Measurements from ENCODE around the gene HAAO. TPM values are rescaled to one million over a fixed set of nuclear protein-coding genes. Genes with fewer than 3 reads are reported as not detected.

Gene HAAO
- total RNA-seq, 4 donors from 2014 or later, result 1.9 to 29.4 (median 4.0) TPM; not detected in 1

DNA sequence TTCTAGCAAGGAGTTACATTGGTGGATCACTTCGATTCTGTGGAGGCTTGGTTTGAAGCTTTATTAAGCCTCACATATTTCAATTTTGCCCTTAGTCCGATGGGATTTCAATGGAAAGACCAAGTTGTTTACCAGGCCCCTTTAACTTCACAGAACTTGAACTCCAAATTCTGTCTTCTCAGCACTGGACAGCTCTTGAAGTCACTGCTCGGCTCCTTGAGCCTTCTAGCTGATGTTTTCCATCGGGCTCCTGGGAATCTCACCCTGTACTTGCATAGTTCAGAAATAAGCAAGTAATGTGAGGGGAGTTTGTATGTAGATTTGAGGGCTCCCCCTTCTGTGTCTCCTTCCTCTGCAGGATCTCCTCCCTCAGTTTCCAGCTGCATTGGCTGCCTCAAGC lies 43.5 kb downstream of the HAAO start:
- no peaks in the 10 kb centered on the region for H3K27me3 ChIP-seq
- H3K4me1 ChIP-seq, result peaks cover 0 to 7% (median 0%) of the 10 kb centered on the region in 4 donors
- no peak overlapping the region for H3K4me3 ChIP-seq
- peaks cover 0 to 7% (median 0%) of the 10 kb centered on the region in 4 donors for H3K36me3 ChIP-seq
- no peak for DNase-seq
- intact Hi-C loops (cut with DNase I; ENCODE audit: low total_unique reads) (no loop called here), in situ Hi-C loops (cut with MboI; ENCODE audit: low pct_ligation_motif_present in 1 of 4, low pct_unique_long_range_greater_than_20kb in 1 of 4, low sequenced_read_pairs in 3 of 4) (no loop called here)
- TF ChIP-seq POLR2AphosphoS5 (IDR thresholded peaks at IDR 0.05) (no peak), CTCF (IDR thresholded peaks at IDR 0.05) (no peak), POLR2A (IDR thresholded peaks at IDR 0.05) (no peak), EP300 (IDR thresholded peaks at IDR 0.05; ENCODE audit: low read depth) (no peak)
- no peak overlapping the region for H3K27ac ChIP-seq
- WGBS, 2 donors (ENCODE audit: low coverage in 1 of 2), result 96% methylated on average over 4 of the region's 4 CpGs
- H3K9me3 ChIP-seq, result no peaks in the 10 kb centered on the region

DNA sequence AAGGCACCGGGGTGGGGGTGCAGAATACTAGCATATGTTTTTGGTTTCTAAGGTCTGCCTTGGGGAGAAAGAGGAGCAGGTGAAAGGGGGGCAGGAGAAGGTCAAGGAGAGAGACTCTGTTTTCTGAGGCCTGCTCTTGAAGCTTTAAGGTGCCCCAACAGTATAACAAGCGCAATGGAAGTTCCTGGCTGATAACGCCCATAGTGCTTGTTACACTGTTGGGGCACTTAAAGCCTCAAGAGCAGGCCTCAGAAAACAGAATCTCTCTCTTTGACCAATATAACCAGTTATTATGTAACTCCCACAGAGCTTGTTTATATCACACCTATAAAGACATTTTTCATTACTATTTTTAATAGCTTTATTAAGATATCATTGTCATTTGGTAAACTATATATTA lies 45.0 kb downstream of the HAAO start:
- H3K27me3 ChIP-seq, result no peaks in the 10 kb centered on the region
- in situ Hi-C loops (cut with MboI; ENCODE audit: low pct_ligation_motif_present in 1 of 4, low pct_unique_long_range_greater_than_20kb in 1 of 4, low sequenced_read_pairs in 3 of 4) (no loop called here), intact Hi-C loops (cut with DNase I; ENCODE audit: low total_unique reads) (no loop called here)
- no peak for DNase-seq
- peaks cover 0 to 7% (median 0%) of the 10 kb centered on the region in 4 donors for H3K36me3 ChIP-seq
- TF ChIP-seq CTCF (IDR thresholded peaks at IDR 0.05), result no peak
- TF ChIP-seq POLR2AphosphoS5 (IDR thresholded peaks at IDR 0.05), result no peak
- no peak for TF ChIP-seq EP300 (IDR thresholded peaks at IDR 0.05; ENCODE audit: low read depth)
- TF ChIP-seq POLR2A (IDR thresholded peaks at IDR 0.05), result no peak
- no peak overlapping the region for H3K4me3 ChIP-seq
- WGBS, 2 donors (ENCODE audit: low coverage in 1 of 2), result 97 to 100% methylated on average over 2 to 3 of the region's 3 CpGs
- no peaks in the 10 kb centered on the region for H3K9me3 ChIP-seq
- H3K27ac ChIP-seq, result no peak overlapping the region
- H3K4me1 ChIP-seq, result peaks cover 0 to 4% (median 0%) of the 10 kb centered on the region in 4 donors

DNA sequence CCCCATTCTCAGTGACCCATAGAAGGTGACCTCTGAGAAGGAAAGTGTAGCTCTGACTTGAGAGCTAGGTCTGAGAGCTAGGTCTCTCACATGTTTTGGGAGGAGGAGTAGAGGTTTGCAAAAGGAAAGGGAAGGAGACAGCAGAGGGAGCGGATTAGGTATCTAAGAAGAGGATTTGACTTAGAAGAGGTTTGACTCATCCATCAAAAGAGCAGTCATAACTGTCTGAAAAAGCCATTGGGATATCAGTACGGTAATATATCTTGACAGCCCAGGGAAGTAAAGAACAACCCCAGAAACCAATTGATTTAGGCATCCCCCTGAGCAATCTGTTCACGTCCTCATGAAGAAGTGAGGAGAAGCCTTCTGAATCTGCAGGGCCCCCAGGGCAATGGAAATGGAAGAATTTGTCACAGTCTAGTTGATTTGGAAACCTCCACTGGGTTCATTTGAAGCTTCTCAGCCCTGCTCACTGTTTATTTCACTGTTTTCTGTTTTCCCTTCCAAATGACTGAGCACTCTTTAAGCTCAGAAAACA lies 47.8 kb downstream of the HAAO start:
- intact Hi-C loops (cut with DNase I; ENCODE audit: low total_unique reads), result no loop called here
- Histone ChIP-seq H3K4me3 (no peak overlapping the region), H3K4me1 (no peaks in the 10 kb centered on the region), H3K27me3 (no peaks in the 10 kb centered on the region), H3K27ac (no peak overlapping the region), H3K36me3 (peaks cover 0 to 15% (median 0%) of the 10 kb centered on the region in 4 donors), H3K9me3 (no peaks in the 10 kb centered on the region)
- TF ChIP-seq EP300 (IDR thresholded peaks at IDR 0.05; ENCODE audit: low read depth) (no peak), POLR2A (IDR thresholded peaks at IDR 0.05) (no peak), CTCF (IDR thresholded peaks at IDR 0.05) (no peak), POLR2AphosphoS5 (IDR thresholded peaks at IDR 0.05) (no peak)
- in situ Hi-C loops (cut with MboI; ENCODE audit: low pct_ligation_motif_present in 1 of 4, low pct_unique_long_range_greater_than_20kb in 1 of 4, low sequenced_read_pairs in 3 of 4), result no loop called here
- no peak for DNase-seq
- WGBS, 2 donors (ENCODE audit: low coverage in 1 of 2), result 97 to 100% methylated on average over 2 to 3 of the region's 3 CpGs

- peaks cover 0 to 15% (median 0%) of the 10 kb centered on the region in 4 donors for H3K36me3 ChIP-seq
- WGBS, 2 donors (ENCODE audit: low coverage in 1 of 2), result 60 to 92% methylated on average over 1 of the region's 1 CpG
- intact Hi-C loops (cut with DNase I; ENCODE audit: low total_unique reads), result no loop called here
- no peak overlapping the region for H3K4me3 ChIP-seq
- no peak for TF ChIP-seq POLR2AphosphoS5 (IDR thresholded peaks at IDR 0.05)
- TF ChIP-seq EP300 (IDR thresholded peaks at IDR 0.05; ENCODE audit: low read depth), result no peak
- TF ChIP-seq CTCF (IDR thresholded peaks at IDR 0.05), result no peak
- no peak for TF ChIP-seq POLR2A (IDR thresholded peaks at IDR 0.05)
- DNase-seq, result no peak
- in situ Hi-C loops (cut with MboI; ENCODE audit: low pct_ligation_motif_present in 1 of 4, low pct_unique_long_range_greater_than_20kb in 1 of 4, low sequenced_read_pairs in 3 of 4), result no loop called here
- H3K27me3 ChIP-seq, result no peaks in the 10 kb centered on the region
- no peaks in the 10 kb centered on the region for H3K9me3 ChIP-seq
- no peaks in the 10 kb centered on the region for H3K4me1 ChIP-seq
- no peak overlapping the region for H3K27ac ChIP-seq
Observed at GRCh38 chr2:42743659-42743990, 48.8 kb downstream of the HAAO start.

Data from transverse colon (tissue), 4 donors.